Measurements from ENCODE around the gene ASGR1.

ASGR1 gene

GRCh38 chr17:7219229-7219811, 40.1 kb upstream of the ASGR1 start:
- DNase-seq (ENCODE audit: low read depth in 2 of 2): no peak
- TF ChIP-seq, protein P1, sequence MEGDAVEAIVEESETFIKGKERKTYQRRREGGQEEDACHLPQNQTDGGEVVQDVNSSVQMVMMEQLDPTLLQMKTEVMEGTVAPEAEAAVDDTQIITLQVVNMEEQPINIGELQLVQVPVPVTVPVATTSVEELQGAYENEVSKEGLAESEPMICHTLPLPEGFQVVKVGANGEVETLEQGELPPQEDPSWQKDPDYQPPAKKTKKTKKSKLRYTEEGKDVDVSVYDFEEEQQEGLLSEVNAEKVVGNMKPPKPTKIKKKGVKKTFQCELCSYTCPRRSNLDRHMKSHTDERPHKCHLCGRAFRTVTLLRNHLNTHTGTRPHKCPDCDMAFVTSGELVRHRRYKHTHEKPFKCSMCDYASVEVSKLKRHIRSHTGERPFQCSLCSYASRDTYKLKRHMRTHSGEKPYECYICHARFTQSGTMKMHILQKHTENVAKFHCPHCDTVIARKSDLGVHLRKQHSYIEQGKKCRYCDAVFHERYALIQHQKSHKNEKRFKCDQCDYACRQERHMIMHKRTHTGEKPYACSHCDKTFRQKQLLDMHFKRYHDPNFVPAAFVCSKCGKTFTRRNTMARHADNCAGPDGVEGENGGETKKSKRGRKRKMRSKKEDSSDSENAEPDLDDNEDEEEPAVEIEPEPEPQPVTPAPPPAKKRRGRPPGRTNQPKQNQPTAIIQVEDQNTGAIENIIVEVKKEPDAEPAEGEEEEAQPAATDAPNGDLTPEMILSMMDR (IDR thresholded peaks at IDR 0.05; ENCODE audit: low read depth, low read length): no peak
- H3K4me3 ChIP-seq (replicated peaks in 1 of 2; ENCODE audit: low read depth in 2 of 2, low read length in 2 of 2): peak overlapping the region; percentile 78 to 86

DNA sequence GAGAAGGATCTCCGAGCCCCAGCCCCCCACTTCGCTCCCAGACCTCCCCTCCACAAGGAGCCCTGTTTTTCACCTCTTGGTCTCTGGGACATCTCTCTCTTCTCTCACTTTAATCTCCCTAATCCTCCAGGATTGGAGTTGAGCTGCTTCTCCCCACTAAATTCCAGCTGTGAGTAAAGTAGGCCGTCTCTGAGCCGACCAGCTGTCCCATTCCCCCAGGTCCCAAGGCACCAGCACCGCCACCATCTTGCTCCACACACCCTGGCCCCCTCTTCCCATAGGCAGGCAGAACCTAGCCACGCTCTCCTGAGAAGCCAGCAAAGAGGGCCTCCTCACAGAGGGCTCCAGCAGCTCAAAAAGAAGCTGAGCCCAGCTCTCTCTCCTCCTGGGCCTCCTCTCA, 39.6 kb upstream of the ASGR1 start:
- DNase-seq (ENCODE audit: low read depth in 2 of 2): no peak
- TF ChIP-seq, protein P1 (IDR thresholded peaks at IDR 0.05; ENCODE audit: low read depth, low read length): no peak
- no peak overlapping the region for H3K4me3 ChIP-seq (replicated peaks in 1 of 2; ENCODE audit: low read depth in 2 of 2, low read length in 2 of 2)

DNA sequence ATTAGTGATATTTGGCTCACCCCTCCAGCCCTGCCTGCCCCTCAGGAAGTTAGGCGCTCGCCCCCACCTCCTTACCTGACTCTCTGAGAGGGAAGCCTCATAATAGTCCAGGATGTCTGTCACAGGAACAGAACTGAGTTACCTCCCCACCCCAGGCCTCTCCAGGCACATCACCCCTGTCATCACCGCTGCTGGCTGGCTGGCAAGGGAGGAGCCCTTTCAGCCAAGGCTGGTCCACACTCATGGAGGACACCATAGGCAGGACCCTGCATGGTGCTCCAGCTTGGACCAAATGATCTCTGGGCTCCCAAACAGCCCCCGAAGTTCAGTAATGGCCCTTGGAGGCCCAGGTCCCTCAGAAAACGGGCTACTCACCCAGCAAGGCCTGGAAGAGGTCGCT, 39.0 kb upstream of the ASGR1 start:
- TF ChIP-seq, protein P1 (IDR thresholded peaks at IDR 0.05; ENCODE audit: low read depth, low read length): no peak
- H3K4me3 ChIP-seq (replicated peaks in 1 of 2; ENCODE audit: low read depth in 2 of 2, low read length in 2 of 2): peak overlapping the region in 1 of 2 donors; percentile 61
- DNase-seq (ENCODE audit: low read depth in 2 of 2): no peak

- TF ChIP-seq, protein P1 (IDR thresholded peaks at IDR 0.05; ENCODE audit: low read depth, low read length): no peak
- DNase-seq (ENCODE audit: low read depth in 2 of 2): peak; percentile 81 to 89
- H3K4me3 ChIP-seq (replicated peaks in 1 of 2; ENCODE audit: low read depth in 2 of 2, low read length in 2 of 2): peak overlapping the region; percentile 61 to 76
Observed at GRCh38 chr17:7217113-7217987, 38.2 kb upstream of the ASGR1 start.

DNA sequence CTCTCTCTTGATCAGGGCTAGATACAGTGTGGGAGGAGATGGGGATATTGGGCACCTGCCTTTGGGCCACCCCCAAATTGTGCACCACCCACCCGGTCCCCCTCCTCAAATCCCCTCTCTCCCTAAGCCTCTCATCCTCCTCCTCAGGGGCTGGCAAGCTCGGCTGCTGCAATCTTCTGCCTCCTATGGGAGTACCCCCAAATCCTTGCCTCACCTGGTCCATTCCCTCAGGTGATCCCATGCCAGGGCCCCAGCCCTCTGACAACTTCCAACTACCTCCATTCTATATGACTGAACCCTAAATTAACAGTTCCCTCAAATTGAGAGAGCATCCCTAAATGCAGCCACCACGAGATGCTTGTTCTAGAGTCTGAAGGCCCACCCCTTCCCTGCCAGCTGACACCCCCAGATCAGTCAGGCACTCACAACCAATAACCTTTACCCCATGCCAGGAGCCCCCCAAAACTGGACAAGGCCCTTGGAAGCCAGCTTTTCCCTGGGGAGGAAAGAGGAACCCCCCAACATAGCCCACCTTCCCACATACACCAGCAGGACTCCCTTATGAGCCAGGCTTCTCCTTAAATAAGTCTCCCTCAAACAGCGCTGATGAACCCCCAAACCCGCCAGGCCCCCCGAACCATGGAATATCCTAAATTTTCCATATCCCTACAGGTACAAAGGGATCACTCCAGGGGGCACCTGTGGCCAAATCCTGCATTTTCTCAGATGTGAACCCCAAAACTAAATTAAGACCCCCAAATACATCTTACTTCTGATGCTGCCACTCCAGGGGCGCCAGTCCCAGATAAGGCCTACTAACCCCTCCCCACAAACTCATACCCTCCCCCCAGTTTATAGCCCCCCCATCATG, 37.3 kb upstream of the ASGR1 start:
- DNase-seq (ENCODE audit: low read depth in 2 of 2): no peak
- TF ChIP-seq, protein P1 (IDR thresholded peaks at IDR 0.05; ENCODE audit: low read depth, low read length): no peak
- H3K4me3 ChIP-seq (replicated peaks in 1 of 2; ENCODE audit: low read depth in 2 of 2, low read length in 2 of 2): peak overlapping the region; percentile 61 to 76

- TF ChIP-seq, protein P1 (IDR thresholded peaks at IDR 0.05; ENCODE audit: low read depth, low read length): no peak
- H3K4me3 ChIP-seq (replicated peaks in 1 of 2; ENCODE audit: low read depth in 2 of 2, low read length in 2 of 2): peak overlapping the region; percentile 61 to 76
- DNase-seq (ENCODE audit: low read depth in 2 of 2): no peak
Observed at GRCh38 chr17:7215652-7216180, 36.5 kb upstream of the ASGR1 start.
